NCI-H2227 treated with DMSO at 0.1 percent for 48 hours (cell line): Measurements from ENCODE around the gene ARFRP1.
A peak's percentile ranks its signal among the peaks of the same experiment; 100 is the strongest.
"Not testable (repeated sequence)": the region's sequence is repeated elsewhere in the genome, so short reads cannot be mapped to it uniquely, and the experiment has no call there.

Experiments used
- DNase-seq: peaks from one replicate; lab custom pipeline; 2025; lab: John Stamatoyannopoulos, UW

ARFRP1 gene

GRCh38 chr20:63655249-63655648 lies 52.5 kb downstream of the ARFRP1 start:
- DNase-seq: no peak

GRCh38 chr20:63653974-63654668 lies 53.7 kb downstream of the ARFRP1 start:
- DNase-seq: no peak

- peak; percentile 96 for DNase-seq
Observed at GRCh38 chr20:63653041-63653973, 54.5 kb downstream of the ARFRP1 start, which contains the start of gene STMN3. STMN3 (minus strand) TSS chr20:63653424; CDS start chr20:63653345, 79 bp downstream.

- DNase-seq: peak; percentile 44
Observed at GRCh38 chr20:63652192-63652980, 55.4 kb downstream of the ARFRP1 start.

- no peak for DNase-seq
Observed at GRCh38 chr20:63651942-63652191, 55.9 kb downstream of the ARFRP1 start.

- DNase-seq: not testable (repeated sequence)
Observed at GRCh38 chr20:63650486-63650885, 57.3 kb downstream of the ARFRP1 start.

- DNase-seq: no peak
Observed at GRCh38 chr20:63648895-63649589, 58.7 kb downstream of the ARFRP1 start.
